Measurements from ENCODE around the gene NTHL1. TPM values are rescaled to one million over a fixed set of nuclear protein-coding genes. Genes with fewer than 3 reads are reported as not detected.
A peak's percentile ranks its signal among the peaks of the same experiment; 100 is the strongest.

NTHL1 gene
- total and polyA plus RNA-seq, 2 of the 13 experiments (the other 11 are each of a cell fraction or from before 2014, with no cell fraction given), result 47.5 to 64.9 TPM

DNA sequence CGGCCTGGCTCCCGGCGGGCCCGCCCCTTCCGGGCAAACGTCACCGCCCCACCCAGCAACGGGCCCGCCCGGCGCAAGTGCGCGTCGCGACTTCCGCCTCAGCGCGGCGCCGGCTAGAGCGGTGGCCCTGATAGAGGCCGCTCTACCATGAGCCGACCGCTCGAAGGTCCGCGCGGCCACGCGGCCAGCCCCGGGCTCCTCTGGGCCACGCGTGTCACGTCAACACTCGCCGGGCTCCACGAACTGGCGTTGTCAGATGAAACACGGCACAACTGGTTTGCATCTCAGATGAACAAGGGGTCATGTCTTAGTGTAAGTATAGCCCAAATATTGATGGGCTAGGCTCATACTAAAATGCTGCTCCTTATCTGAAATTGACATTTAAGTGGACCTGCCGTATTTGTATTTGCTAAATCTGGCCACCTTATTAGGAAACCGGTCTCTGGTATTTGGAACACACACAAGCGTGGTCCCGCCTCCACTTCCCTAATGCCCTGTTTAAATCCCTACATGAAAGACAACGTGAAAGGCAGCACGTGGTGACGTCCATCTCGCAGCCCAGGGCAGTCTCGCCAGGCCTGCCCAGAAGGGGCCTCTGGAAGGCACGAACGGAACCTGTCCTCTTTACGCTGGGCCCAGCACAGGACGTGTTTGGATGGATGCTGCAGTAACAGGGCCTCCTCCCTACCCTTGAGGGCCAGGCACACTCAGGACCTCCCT lies 37.7 kb downstream of the NTHL1 start, which contains the start of gene ZNF598 (continued):
- TF ChIP-seq, protein P1, sequence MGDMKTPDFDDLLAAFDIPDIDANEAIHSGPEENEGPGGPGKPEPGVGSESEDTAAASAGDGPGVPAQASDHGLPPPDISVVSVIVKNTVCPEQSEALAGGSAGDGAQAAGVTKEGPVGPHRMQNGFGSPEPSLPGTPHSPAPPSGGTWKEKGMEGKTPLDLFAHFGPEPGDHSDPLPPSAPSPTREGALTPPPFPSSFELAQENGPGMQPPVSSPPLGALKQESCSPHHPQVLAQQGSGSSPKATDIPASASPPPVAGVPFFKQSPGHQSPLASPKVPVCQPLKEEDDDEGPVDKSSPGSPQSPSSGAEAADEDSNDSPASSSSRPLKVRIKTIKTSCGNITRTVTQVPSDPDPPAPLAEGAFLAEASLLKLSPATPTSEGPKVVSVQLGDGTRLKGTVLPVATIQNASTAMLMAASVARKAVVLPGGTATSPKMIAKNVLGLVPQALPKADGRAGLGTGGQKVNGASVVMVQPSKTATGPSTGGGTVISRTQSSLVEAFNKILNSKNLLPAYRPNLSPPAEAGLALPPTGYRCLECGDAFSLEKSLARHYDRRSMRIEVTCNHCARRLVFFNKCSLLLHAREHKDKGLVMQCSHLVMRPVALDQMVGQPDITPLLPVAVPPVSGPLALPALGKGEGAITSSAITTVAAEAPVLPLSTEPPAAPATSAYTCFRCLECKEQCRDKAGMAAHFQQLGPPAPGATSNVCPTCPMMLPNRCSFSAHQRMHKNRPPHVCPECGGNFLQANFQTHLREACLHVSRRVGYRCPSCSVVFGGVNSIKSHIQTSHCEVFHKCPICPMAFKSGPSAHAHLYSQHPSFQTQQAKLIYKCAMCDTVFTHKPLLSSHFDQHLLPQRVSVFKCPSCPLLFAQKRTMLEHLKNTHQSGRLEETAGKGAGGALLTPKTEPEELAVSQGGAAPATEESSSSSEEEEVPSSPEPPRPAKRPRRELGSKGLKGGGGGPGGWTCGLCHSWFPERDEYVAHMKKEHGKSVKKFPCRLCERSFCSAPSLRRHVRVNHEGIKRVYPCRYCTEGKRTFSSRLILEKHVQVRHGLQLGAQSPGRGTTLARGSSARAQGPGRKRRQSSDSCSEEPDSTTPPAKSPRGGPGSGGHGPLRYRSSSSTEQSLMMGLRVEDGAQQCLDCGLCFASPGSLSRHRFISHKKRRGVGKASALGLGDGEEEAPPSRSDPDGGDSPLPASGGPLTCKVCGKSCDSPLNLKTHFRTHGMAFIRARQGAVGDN (CRISPR knock-in tag; IDR thresholded peaks at IDR 0.05), result peak; percentile 95
- TF ChIP-seq, protein P2, sequence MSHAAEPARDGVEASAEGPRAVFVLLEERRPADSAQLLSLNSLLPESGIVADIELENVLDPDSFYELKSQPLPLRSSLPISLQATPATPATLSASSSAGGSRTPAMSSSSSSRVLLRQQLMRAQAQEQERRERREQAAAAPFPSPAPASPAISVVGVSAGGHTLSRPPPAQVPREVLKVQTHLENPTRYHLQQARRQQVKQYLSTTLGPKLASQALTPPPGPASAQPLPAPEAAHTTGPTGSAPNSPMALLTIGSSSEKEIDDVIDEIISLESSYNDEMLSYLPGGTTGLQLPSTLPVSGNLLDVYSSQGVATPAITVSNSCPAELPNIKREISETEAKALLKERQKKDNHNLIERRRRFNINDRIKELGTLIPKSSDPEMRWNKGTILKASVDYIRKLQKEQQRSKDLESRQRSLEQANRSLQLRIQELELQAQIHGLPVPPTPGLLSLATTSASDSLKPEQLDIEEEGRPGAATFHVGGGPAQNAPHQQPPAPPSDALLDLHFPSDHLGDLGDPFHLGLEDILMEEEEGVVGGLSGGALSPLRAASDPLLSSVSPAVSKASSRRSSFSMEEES (CRISPR knock-in tag; IDR thresholded peaks at IDR 0.05), result no peak
- TF ChIP-seq ETV6 (CRISPR knock-in tag; conservative IDR thresholded peaks at IDR 0.05) (no peak), ZNF83 (CRISPR knock-in tag; IDR thresholded peaks at IDR 0.05; ENCODE audit: borderline replicate concordance) (0 out of 2 replicates have a peak, but pooled peaks have one; percentile 3), YEATS4 (CRISPR knock-in tag; IDR thresholded peaks at IDR 0.05; ENCODE audit: borderline replicate concordance) (peak; percentile 94), ETV5 (CRISPR knock-in tag; IDR thresholded peaks at IDR 0.05; ENCODE audit: borderline replicate concordance) (peak; percentile 23; the same call in 1 of the 2 replicates), KMT2A (CRISPR knock-in tag; IDR thresholded peaks at IDR 0.05) (0 out of 2 replicates have a peak, but pooled peaks have one; percentile 60), ZNF839 (CRISPR knock-in tag; IDR thresholded peaks at IDR 0.05; ENCODE audit: borderline replicate concordance) (no peak), ZNF605 (CRISPR knock-in tag; IDR thresholded peaks at IDR 0.05) (peak; percentile 76), ZNF670 (CRISPR knock-in tag; IDR thresholded peaks at IDR 0.05; ENCODE audit: borderline replicate concordance) (peak; percentile 73; the same call in 1 of the 2 replicates), GTF2F1 (IDR thresholded peaks at IDR 0.05; ENCODE audit: low read length) (no peak)
- TF ChIP-seq, protein P3, sequence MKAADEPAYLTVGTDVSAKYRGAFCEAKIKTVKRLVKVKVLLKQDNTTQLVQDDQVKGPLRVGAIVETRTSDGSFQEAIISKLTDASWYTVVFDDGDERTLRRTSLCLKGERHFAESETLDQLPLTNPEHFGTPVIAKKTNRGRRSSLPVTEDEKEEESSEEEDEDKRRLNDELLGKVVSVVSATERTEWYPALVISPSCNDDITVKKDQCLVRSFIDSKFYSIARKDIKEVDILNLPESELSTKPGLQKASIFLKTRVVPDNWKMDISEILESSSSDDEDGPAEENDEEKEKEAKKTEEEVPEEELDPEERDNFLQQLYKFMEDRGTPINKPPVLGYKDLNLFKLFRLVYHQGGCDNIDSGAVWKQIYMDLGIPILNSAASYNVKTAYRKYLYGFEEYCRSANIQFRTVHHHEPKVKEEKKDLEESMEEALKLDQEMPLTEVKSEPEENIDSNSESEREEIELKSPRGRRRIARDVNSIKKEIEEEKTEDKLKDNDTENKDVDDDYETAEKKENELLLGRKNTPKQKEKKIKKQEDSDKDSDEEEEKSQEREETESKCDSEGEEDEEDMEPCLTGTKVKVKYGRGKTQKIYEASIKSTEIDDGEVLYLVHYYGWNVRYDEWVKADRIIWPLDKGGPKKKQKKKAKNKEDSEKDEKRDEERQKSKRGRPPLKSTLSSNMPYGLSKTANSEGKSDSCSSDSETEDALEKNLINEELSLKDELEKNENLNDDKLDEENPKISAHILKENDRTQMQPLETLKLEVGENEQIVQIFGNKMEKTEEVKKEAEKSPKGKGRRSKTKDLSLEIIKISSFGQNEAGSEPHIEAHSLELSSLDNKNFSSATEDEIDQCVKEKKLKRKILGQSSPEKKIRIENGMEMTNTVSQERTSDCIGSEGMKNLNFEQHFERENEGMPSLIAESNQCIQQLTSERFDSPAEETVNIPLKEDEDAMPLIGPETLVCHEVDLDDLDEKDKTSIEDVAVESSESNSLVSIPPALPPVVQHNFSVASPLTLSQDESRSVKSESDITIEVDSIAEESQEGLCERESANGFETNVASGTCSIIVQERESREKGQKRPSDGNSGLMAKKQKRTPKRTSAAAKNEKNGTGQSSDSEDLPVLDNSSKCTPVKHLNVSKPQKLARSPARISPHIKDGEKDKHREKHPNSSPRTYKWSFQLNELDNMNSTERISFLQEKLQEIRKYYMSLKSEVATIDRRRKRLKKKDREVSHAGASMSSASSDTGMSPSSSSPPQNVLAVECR (CRISPR knock-in tag; IDR thresholded peaks at IDR 0.05; ENCODE audit: borderline replicate concordance), result peak; percentile 91
- TF ChIP-seq, protein P4, sequence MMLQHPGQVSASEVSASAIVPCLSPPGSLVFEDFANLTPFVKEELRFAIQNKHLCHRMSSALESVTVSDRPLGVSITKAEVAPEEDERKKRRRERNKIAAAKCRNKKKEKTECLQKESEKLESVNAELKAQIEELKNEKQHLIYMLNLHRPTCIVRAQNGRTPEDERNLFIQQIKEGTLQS (CRISPR knock-in tag; IDR thresholded peaks at IDR 0.05), result 0 out of 2 replicates have a peak, but pooled peaks have one; percentile 21
- TF ChIP-seq, protein P5, sequence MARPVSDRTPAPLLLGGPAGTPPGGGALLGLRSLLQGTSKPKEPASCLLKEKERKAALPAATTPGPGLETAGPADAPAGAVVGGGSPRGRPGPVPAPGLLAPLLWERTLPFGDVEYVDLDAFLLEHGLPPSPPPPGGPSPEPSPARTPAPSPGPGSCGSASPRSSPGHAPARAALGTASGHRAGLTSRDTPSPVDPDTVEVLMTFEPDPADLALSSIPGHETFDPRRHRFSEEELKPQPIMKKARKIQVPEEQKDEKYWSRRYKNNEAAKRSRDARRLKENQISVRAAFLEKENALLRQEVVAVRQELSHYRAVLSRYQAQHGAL (CRISPR knock-in tag; IDR thresholded peaks at IDR 0.05; ENCODE audit: not compliant biosample characterization), result no peak
- TF ChIP-seq, protein P6, sequence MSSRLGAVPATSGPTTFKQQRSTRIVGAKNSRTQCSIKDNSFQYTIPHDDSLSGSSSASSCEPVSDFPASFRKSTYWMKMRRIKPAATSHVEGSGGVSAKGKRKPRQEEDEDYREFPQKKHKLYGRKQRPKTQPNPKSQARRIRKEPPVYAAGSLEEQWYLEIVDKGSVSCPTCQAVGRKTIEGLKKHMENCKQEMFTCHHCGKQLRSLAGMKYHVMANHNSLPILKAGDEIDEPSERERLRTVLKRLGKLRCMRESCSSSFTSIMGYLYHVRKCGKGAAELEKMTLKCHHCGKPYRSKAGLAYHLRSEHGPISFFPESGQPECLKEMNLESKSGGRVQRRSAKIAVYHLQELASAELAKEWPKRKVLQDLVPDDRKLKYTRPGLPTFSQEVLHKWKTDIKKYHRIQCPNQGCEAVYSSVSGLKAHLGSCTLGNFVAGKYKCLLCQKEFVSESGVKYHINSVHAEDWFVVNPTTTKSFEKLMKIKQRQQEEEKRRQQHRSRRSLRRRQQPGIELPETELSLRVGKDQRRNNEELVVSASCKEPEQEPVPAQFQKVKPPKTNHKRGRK (CRISPR knock-in tag; IDR thresholded peaks at IDR 0.05), result no peak
